Psoas muscle (tissue), 8 donors: ENCODE measurements around the gene SLC26A9. TPM values are rescaled to one million over a fixed set of nuclear protein-coding genes. Genes with fewer than 3 reads are reported as not detected.

Source experiments
- ATAC-seq, 4 donors: fragments of 200-7000 bp; cut with Tn5 transposase; one replicate each; pipeline ENCODE4 v1.9.1; 2020; ENCODE audit warnings: moderate library complexity in 3 of 4, mild to moderate bottlenecking in 2 of 4
- DNase-seq, 2 donors: peaks; one replicate each; pipeline ENCODE4 v3.0.0-alpha.2; 2020
- H3K27ac ChIP-seq: fragments of 200-600 bp; one replicate; pipeline ENCODE4 v1.8.0; 2022
- H3K27me3 ChIP-seq, 3 donors: fragments of 200-600 bp in 1 of 3; one replicate each; pipeline versions ENCODE4 v1.6.1 to v1.8.0; 2013 to 2022; ENCODE audit warnings: low read length in 2 of 3, mild to moderate bottlenecking in 2 of 3, moderate library complexity in 1 of 3; ENCODE audit not compliant: insufficient read depth in 3 of 3
- H3K36me3 ChIP-seq, 2 donors: fragments of 200-600 bp in 1 of 2; one replicate each; pipeline versions ENCODE4 v1.6.1 to v1.8.0; 2013 to 2022; ENCODE audit warnings: low read depth in 1 of 2, mild to moderate bottlenecking in 1 of 2, moderate library complexity in 1 of 2; ENCODE audit not compliant: insufficient read depth in 1 of 2
- H3K4me1 ChIP-seq: fragments of 200-600 bp; one replicate; pipeline ENCODE4 v1.8.0; 2022
- H3K4me3 ChIP-seq: fragments of 200-600 bp; one replicate; pipeline ENCODE4 v1.8.0; 2022; ENCODE audit warnings: mild to moderate bottlenecking
- H3K9me3 ChIP-seq: fragments of 200-600 bp; one replicate; pipeline ENCODE4 v1.8.0; 2022
- WGBS, 3 donors: extraction: QIAGEN DNeasy Blood & Tissue Kit; methylation state at CpG; one replicate each; pipeline versions ENCODE4 v1.1.6 to v1.1.7; 2013; 5-methylcytosine and 5-hydroxymethylcytosine counted together
- intact Hi-C, 2 donors: fragments of 100-400 bp; cut with DNase I; formaldehyde crosslinking; loops; one replicate each; pipeline versions ENCODE4 v1.11.0 to v1.14.2; 2022
- polyA plus RNA-seq, 3 donors: library from polyadenylated mRNA; stranded (reverse); fragments of 200-250 nt; gene quantifications; one replicate each; pipeline ENCODE4 v1.2.3, GENCODE V29; 2013
- total RNA-seq, 4 donors: library from RNA; stranded (reverse); fragmentation: NEBNext Ultra II Directional in 2 of 4; extraction: Animal tissue kit (Norgen Biotek cat#: 25700) in 2 of 4; gene quantifications; one replicate each; pipeline versions ENCODE4 v1.2.1 to v1.2.4, GENCODE V29; 2021 to 2023
- TF ChIP-seq, protein P1 (sequence below): fragments of 200-600 bp; IDR thresholded peaks from one replicate; pipeline ENCODE4 v1.8.0; 2022; ENCODE audit warnings: antibody characterized with exemption
- donor health status: healthy with polysubstance abuse.
- donor health status: DM: no; HTN: no; CAD: no; lungs with moderate emphysema.
- donor health status: Bipolar disorder and iron deficiency.
- donor health status: healthy.
- donor health status: DM: yes; HTN: yes; CAD: no.
- donor health status: DM: no; HTN: no; CAD: no.
- donor health status: DM: no; HTN: no; CAD: no.
- donor health status: DM: yes; HTN: yes; CAD: no.

SLC26A9 gene
- total and polyA plus RNA-seq, 7 donors: 0.15 to 5.5 (median 0.42) TPM

DNA sequence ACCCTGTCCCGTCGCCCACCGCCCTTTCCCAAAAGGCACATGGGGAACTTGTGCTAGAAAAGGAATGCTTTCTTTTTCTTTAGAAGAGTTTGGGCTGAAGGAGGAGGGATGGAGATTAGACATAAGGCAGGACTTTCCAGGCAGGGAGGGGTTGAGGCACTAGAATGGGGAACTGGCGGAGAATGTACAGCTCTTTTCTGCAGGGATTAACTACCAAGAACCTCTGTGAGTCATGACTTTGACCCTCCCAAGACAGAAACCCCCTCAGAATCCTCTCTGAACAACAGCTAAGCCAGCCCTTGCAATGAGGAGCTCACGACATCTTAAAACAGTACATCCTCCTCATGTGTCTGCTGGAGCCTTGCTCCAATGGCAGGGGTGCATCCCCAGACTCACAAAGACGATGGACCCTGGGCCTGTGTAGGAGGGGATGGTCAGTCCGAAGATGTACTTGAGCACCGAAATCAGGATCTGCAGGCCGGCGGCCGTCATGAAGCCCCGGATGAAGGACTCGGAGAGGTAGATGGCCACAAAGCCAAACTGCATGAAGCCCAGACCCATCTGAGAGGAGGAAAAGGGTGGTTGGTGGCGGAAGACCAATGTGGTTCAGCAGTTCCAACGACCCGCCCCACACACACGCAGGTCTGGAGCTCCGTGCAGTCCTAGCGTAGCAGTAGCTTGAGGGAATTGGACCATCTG, 13.6 kb downstream of the SLC26A9 start:
- Histone ChIP-seq H3K36me3 (no peaks in the 10 kb centered on the region), H3K9me3 (no peaks in the 10 kb centered on the region), H3K4me3 (no peak overlapping the region), H3K4me1 (peaks cover 3% of the 10 kb centered on the region), H3K27ac (no peak overlapping the region), H3K27me3 (peaks cover 0 to 5% (median 0%) of the 10 kb centered on the region in 3 donors)
- 94 to 95% (median 95%) methylated on average over 19 of the region's 19 CpGs for whole genome bisulfite sequencing, 3 donors
- TF ChIP-seq, protein P1, sequence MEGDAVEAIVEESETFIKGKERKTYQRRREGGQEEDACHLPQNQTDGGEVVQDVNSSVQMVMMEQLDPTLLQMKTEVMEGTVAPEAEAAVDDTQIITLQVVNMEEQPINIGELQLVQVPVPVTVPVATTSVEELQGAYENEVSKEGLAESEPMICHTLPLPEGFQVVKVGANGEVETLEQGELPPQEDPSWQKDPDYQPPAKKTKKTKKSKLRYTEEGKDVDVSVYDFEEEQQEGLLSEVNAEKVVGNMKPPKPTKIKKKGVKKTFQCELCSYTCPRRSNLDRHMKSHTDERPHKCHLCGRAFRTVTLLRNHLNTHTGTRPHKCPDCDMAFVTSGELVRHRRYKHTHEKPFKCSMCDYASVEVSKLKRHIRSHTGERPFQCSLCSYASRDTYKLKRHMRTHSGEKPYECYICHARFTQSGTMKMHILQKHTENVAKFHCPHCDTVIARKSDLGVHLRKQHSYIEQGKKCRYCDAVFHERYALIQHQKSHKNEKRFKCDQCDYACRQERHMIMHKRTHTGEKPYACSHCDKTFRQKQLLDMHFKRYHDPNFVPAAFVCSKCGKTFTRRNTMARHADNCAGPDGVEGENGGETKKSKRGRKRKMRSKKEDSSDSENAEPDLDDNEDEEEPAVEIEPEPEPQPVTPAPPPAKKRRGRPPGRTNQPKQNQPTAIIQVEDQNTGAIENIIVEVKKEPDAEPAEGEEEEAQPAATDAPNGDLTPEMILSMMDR: no peak
- intact Hi-C loops: loop anchor here in 1 of 2 donors (5.0 kb wide), 1 partner anchor 33 kb away; no protein-coding TSS in a partner anchor
- DNase-seq (no peak), ATAC-seq (no peak)

DNA sequence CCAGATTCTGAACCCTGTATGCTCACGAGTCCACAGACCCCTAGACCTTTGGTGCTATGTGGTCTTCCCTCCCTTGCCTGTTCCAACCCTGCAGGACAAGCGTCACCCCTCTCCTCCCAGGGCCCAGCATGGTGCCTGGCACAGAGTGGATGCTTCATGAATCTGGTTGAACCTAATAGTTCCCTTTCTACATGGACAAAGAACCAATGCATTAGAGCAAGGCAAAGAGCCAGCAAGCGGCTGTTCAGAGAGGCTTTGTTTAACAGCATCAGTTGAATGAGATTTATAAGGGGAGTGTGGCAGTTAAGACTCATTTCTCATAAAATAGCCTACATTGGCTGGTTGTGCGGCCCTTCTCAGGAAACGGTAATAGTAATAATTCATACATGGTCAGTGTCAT, 14.9 kb downstream of the SLC26A9 start:
- intact Hi-C loops: loop anchor here in 1 of 2 donors (5.0 kb wide), 1 partner anchor 34 kb away; no protein-coding TSS in a partner anchor

DNA sequence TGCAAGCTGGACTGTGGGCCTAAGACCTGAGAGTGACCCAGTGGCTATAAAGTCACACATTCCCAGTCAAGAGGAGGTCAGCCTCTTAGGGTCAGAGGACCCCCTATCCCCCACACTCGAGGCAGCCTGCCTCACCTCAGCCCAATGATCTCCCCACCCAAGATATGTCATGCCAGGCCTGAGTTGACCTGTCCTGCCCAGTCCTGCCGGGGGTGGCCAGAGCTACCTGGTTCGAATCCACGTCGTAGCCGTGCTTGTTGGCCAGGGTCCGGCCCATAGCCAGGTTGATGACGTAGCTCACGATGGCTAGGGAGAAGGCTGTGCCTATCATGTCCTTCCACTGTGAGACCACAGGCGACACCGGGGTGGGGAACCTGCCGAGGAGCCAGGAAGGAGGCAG, 15.6 kb downstream of the SLC26A9 start:
- Histone ChIP-seq H3K9me3 (no peaks in the 10 kb centered on the region), H3K27ac (no peak overlapping the region), H3K4me1 (peaks cover 6% of the 10 kb centered on the region), H3K4me3 (no peak overlapping the region), H3K27me3 (peaks cover 0 to 5% (median 0%) of the 10 kb centered on the region in 3 donors), H3K36me3 (no peaks in the 10 kb centered on the region)
- no peak for ATAC-seq
- WGBS, 3 donors: 93 to 96% (median 96%) methylated on average over 12 of the region's 12 CpGs
- intact Hi-C loops: loop anchor here in 1 of 2 donors (5.0 kb wide), 1 partner anchor 35 kb away; no protein-coding TSS in a partner anchor
- DNase-seq: no peak
- TF ChIP-seq, protein P1: no peak

More for the DNA sequence above, 14.9 kb downstream of the SLC26A9 start:
- DNase-seq (no peak), ATAC-seq (no peak)
- Histone ChIP-seq H3K27me3 (peaks cover 0 to 5% (median 0%) of the 10 kb centered on the region in 3 donors), H3K36me3 (no peaks in the 10 kb centered on the region), H3K27ac (no peak overlapping the region), H3K4me1 (peaks cover 3% of the 10 kb centered on the region), H3K4me3 (no peak overlapping the region), H3K9me3 (no peaks in the 10 kb centered on the region)
- WGBS, 3 donors: 84 to 88% (median 87%) methylated on average over 4 to 5 of the region's 5 CpGs
- TF ChIP-seq, protein P1: no peak

DNA sequence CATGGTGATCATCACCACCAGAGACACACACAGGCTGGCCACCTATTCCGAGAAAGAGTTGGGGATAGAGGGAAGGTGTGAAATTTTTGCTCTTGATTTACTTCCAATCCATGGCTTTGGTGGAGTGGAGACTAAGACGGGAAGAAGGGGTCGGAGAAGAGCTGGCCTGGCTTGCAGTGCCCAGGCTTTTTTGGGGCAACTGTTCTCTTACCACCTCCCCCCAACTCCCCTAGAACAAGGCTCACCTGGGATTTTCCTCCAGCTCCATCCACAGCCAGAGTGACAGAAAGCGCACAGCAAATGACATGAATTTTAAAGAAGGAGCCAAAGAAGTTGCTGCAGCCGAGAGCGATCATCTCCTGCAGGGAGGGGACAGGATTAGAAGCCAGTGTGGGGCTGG, 16.0 kb downstream of the SLC26A9 start:
- TF ChIP-seq, protein P1: no peak
- 89 to 98% (median 93%) methylated on average over 6 of the region's 6 CpGs for WGBS, 3 donors
- intact Hi-C loops: loop anchor here in 1 of 2 donors (5.0 kb wide), 1 partner anchor 35 kb away; no protein-coding TSS in a partner anchor

More for the DNA sequence above, 16.0 kb downstream of the SLC26A9 start:
- DNase-seq: no peak
- H3K9me3 ChIP-seq: no peaks in the 10 kb centered on the region
- H3K36me3 ChIP-seq: no peaks in the 10 kb centered on the region
- H3K4me1 ChIP-seq: peaks cover 6% of the 10 kb centered on the region
- no peak overlapping the region for H3K27ac ChIP-seq
- peaks cover 0 to 5% (median 0%) of the 10 kb centered on the region in 3 donors for H3K27me3 ChIP-seq
- no peak for ATAC-seq
- H3K4me3 ChIP-seq: no peak overlapping the region
